Mesenchymal stem cell (in vitro differentiated cells and primary cell): Measurements from ENCODE around the gene GBP2.

Experiments used
- DNase-seq: peaks from one replicate; pipeline ENCODE4 v3.0.0-alpha.2; 2013
- H2AFZ ChIP-seq: one replicate; pipeline ENCODE4 v1.6.1; 2013; ENCODE audit warnings: low read depth, mild to moderate bottlenecking, control low read depth, inconsistent platforms, low read length, moderate library complexity
- H2AK5ac ChIP-seq: 2 replicates; pipeline ENCODE4 v1.6.1; 2013; ENCODE audit warnings: low read length, moderate library complexity, mild to moderate bottlenecking, inconsistent platforms; ENCODE audit not compliant: severe bottlenecking
- H2BK120ac ChIP-seq: one replicate; pipeline ENCODE4 v1.6.1; 2013; ENCODE audit warnings: low read depth, mild to moderate bottlenecking, inconsistent platforms, low read length, moderate library complexity
- H2BK12ac ChIP-seq, 2 experiments: one replicate each; pipeline ENCODE4 v1.6.1; 2013; ENCODE audit warnings: inconsistent platforms in 2 of 2, low read length in 2 of 2, mild to moderate bottlenecking in 2 of 2, moderate library complexity in 2 of 2, control low read depth in 1 of 2
- H2BK15ac ChIP-seq: one replicate; pipeline ENCODE4 v1.6.1; 2013; ENCODE audit warnings: mild to moderate bottlenecking, low read depth, inconsistent platforms; ENCODE audit not compliant: poor library complexity, severe bottlenecking
- H2BK5ac ChIP-seq: 2 replicates; pipeline ENCODE4 v1.6.1; 2013; ENCODE audit warnings: low read depth, mild to moderate bottlenecking, low read length, control low read depth, inconsistent platforms; ENCODE audit not compliant: poor library complexity, severe bottlenecking
- H3K14ac ChIP-seq, 2 experiments: one replicate each; pipeline ENCODE4 v1.6.1; 2013; ENCODE audit warnings: inconsistent platforms in 2 of 2, low read length in 2 of 2, control low read depth in 1 of 2, mild to moderate bottlenecking in 1 of 2, moderate library complexity in 1 of 2
- H3K18ac ChIP-seq, 2 experiments: one replicate each; pipeline ENCODE4 v1.6.1; 2013; ENCODE audit warnings: inconsistent platforms in 2 of 2, low read length in 2 of 2, control low read depth in 1 of 2, low read depth in 1 of 2, mild to moderate bottlenecking in 1 of 2
- H3K23ac ChIP-seq, 2 experiments: one replicate each; pipeline ENCODE4 v1.6.1; 2013; ENCODE audit warnings: inconsistent platforms in 2 of 2, low read length in 2 of 2, mild to moderate bottlenecking in 2 of 2, moderate library complexity in 2 of 2, control low read depth in 1 of 2
- H3K27ac ChIP-seq: 2 replicates; pipeline ENCODE4 v1.5.1; 2013; ENCODE audit warnings: mild to moderate bottlenecking, moderate library complexity, low read length, control low read depth, inconsistent platforms; ENCODE audit not compliant: poor library complexity, severe bottlenecking
- H3K27me3 ChIP-seq, 2 experiments: 2 replicates each; pipeline versions ENCODE4 v1.6.1 to v1.7.0; 2013; ENCODE audit warnings: low read length in 2 of 2, mild to moderate bottlenecking in 2 of 2, moderate library complexity in 2 of 2, control low read depth in 1 of 2, inconsistent platforms in 1 of 2; ENCODE audit not compliant: control insufficient read depth in 1 of 2, insufficient read depth in 1 of 2
- H3K36me3 ChIP-seq, 2 experiments: 2 replicates each; pipeline versions ENCODE4 v1.6.1 to v1.7.0; 2013; ENCODE audit warnings: low read length in 2 of 2, control low read depth in 1 of 2, inconsistent platforms in 1 of 2, low read depth in 1 of 2, mild to moderate bottlenecking in 1 of 2; ENCODE audit not compliant: insufficient read depth in 2 of 2, control insufficient read depth in 1 of 2
- H3K4ac ChIP-seq, 2 experiments: one replicate each; pipeline ENCODE4 v1.6.1; 2013; ENCODE audit warnings: inconsistent platforms in 2 of 2, low read length in 2 of 2, mild to moderate bottlenecking in 2 of 2, moderate library complexity in 2 of 2, control low read depth in 1 of 2, low read depth in 1 of 2
- H3K4me1 ChIP-seq: 2 replicates; pipeline ENCODE4 v1.6.1; 2013; ENCODE audit warnings: low read depth, low read length, control low read depth; ENCODE audit not compliant: control insufficient read depth, insufficient read depth
- H3K4me2 ChIP-seq: 2 replicates; pipeline ENCODE4 v1.6.1; 2013; ENCODE audit warnings: low read length, mild to moderate bottlenecking, inconsistent platforms; ENCODE audit not compliant: poor library complexity, severe bottlenecking
- H3K4me3 ChIP-seq, 2 experiments: 2 replicates each; pipeline versions ENCODE4 v1.5.1 to v1.7.0; 2013; ENCODE audit warnings: low read length in 2 of 2, mild to moderate bottlenecking in 2 of 2, control low read depth in 1 of 2, low read depth in 1 of 2; ENCODE audit not compliant: insufficient read depth in 1 of 2
- H3K79me1 ChIP-seq: replicated peaks from 2 replicates; pipeline ENCODE4 v1.6.1; 2013; ENCODE audit warnings: mild to moderate bottlenecking, control low read depth, low read length, inconsistent platforms; ENCODE audit not compliant: poor library complexity, severe bottlenecking
- H3K9ac ChIP-seq: 2 replicates; pipeline ENCODE4 v1.7.0; 2013; ENCODE audit warnings: mild to moderate bottlenecking, low read length, moderate library complexity
- H3K9me3 ChIP-seq: 2 replicates; pipeline ENCODE4 v1.7.0; 2013; ENCODE audit warnings: mild to moderate bottlenecking, low read length; ENCODE audit not compliant: control insufficient read depth
- H4K8ac ChIP-seq: one replicate; pipeline ENCODE4 v1.6.1; 2013; ENCODE audit warnings: inconsistent platforms, mild to moderate bottlenecking, low read length, moderate library complexity
- H4K91ac ChIP-seq: one replicate; pipeline ENCODE4 v1.6.1; 2013; ENCODE audit warnings: mild to moderate bottlenecking, low read length, inconsistent platforms
- WGBS: methylation state at CpG from one replicate; pipeline ENCODE4 v1.1.7; 2013; ENCODE audit warnings: mixed read lengths; 5-methylcytosine and 5-hydroxymethylcytosine counted together

The GBP2 gene

GRCh38 chr1:89069951-89070350 is 56.0 kb downstream of the GBP2 start:
- Histone ChIP-seq H3K14ac (no peak overlapping the region), H3K9ac (peak overlapping the region; percentile 86), H3K4me3 (peak overlapping the region in 1 of 2 experiments; percentile 71), H3K79me1 (no peaks in the 10 kb centered on the region), H3K4ac (no peak overlapping the region), H2BK120ac (no peak overlapping the region), H4K8ac (no peak overlapping the region), H3K23ac (no peak overlapping the region), H3K4me1 (no peaks in the 10 kb centered on the region), H3K36me3 (no peaks in the 10 kb centered on the region), H2AFZ (no peak overlapping the region), H3K9me3 (peaks cover 9% of the 10 kb centered on the region), H2BK5ac (no peak overlapping the region), H2BK12ac (no peak overlapping the region), H3K18ac (no peak overlapping the region), H4K91ac (no peak overlapping the region), H3K27ac (no peak overlapping the region), H3K27me3 (no peaks in the 10 kb centered on the region), H3K4me2 (no peak overlapping the region), H2BK15ac (no peak overlapping the region), H2AK5ac (no peak overlapping the region)
- DNase-seq = peak; percentile 22
- no CpG with 5 or more reads among the region's 2 CpGs for WGBS

- Histone ChIP-seq H3K14ac (no peak overlapping the region), H3K4me2 (no peak overlapping the region), H3K9ac (peak overlapping the region; percentile 86), H3K79me1 (no peaks in the 10 kb centered on the region), H2AK5ac (no peak overlapping the region), H2BK5ac (no peak overlapping the region), H3K23ac (no peak overlapping the region), H3K4me3 (no peak overlapping the region), H3K18ac (no peak overlapping the region), H3K9me3 (no peaks in the 10 kb centered on the region), H2AFZ (no peak overlapping the region), H3K4me1 (no peaks in the 10 kb centered on the region), H2BK120ac (no peak overlapping the region), H3K4ac (no peak overlapping the region), H3K27ac (no peak overlapping the region), H4K8ac (no peak overlapping the region), H2BK12ac (no peak overlapping the region), H3K27me3 (no peaks in the 10 kb centered on the region), H2BK15ac (no peak overlapping the region), H4K91ac (no peak overlapping the region), H3K36me3 (no peaks in the 10 kb centered on the region)
- peak; percentile 26 for DNase-seq
Observed at GRCh38 chr1:89068291-89068690, 57.6 kb downstream of the GBP2 start.

- Histone ChIP-seq H3K4me3 (peak within 1 kb of the TSS; percentile 22 to 80), H2BK120ac (no peak within 1 kb of the TSS), H3K27ac (peak within 1 kb of the TSS; percentile 75), H4K91ac (no peak within 1 kb of the TSS), H3K4me2 (peak within 1 kb of the TSS; percentile 38), H3K79me1 (peaks cover 2% of the 10 kb centered on the region), H3K9ac (peak within 1 kb of the TSS; percentile 94), H2BK12ac (peak within 1 kb of the TSS in 1 of 2 experiments; percentile 79), H3K9me3 (no peaks in the 10 kb centered on the region), H2BK15ac (no peak within 1 kb of the TSS), H2BK5ac (no peak within 1 kb of the TSS), H4K8ac (no peak within 1 kb of the TSS), H3K14ac (no peak within 1 kb of the TSS), H3K36me3 (peaks cover 0 to 8% of the 10 kb centered on the region in 2 experiments), H3K4ac (no peak within 1 kb of the TSS), H3K4me1 (peaks cover 3% of the 10 kb centered on the region), H3K27me3 (no peaks in the 10 kb centered on the region), H3K18ac (no peak within 1 kb of the TSS), H3K23ac (no peak within 1 kb of the TSS), H2AFZ (no peak within 1 kb of the TSS), H2AK5ac (no peak within 1 kb of the TSS)
- peak; percentile 91 for DNase-seq
- 80% methylated on average over 2 of the region's 4 CpGs for WGBS
Observed at GRCh38 chr1:89065079-89065868, 60.6 kb downstream of the GBP2 start, which contains the start of gene GBP1. GBP1 (minus strand) TSS chr1:89065208; CDS start chr1:89063234, 1,974 bp downstream.

GRCh38 chr1:89064632-89065031 is 61.3 kb downstream of the GBP2 start:
- no peak overlapping the region for H2BK5ac ChIP-seq
- no peak overlapping the region for H3K4ac ChIP-seq
- WGBS = 65% methylated on average over 3 of the region's 4 CpGs
- H3K4me3 ChIP-seq = peak overlapping the region; percentile 22 to 80
- no peaks in the 10 kb centered on the region for H3K27me3 ChIP-seq
- no peak overlapping the region for H4K91ac ChIP-seq
- H3K23ac ChIP-seq = no peak overlapping the region
- H3K27ac ChIP-seq = peak overlapping the region; percentile 67
- H2AK5ac ChIP-seq = no peak overlapping the region
- no peak overlapping the region for H4K8ac ChIP-seq
- no peak overlapping the region for H2BK12ac ChIP-seq
- H3K4me1 ChIP-seq = peaks cover 5% of the 10 kb centered on the region
- H2BK15ac ChIP-seq = no peak overlapping the region
- H3K9ac ChIP-seq = peak overlapping the region; percentile 94
- no peak overlapping the region for H3K18ac ChIP-seq
- peak overlapping the region; percentile 38 for H3K4me2 ChIP-seq
- no peaks in the 10 kb centered on the region for H3K9me3 ChIP-seq
- peaks cover 0 to 14% of the 10 kb centered on the region in 2 experiments for H3K36me3 ChIP-seq
- no peak for DNase-seq
- no peak overlapping the region for H2AFZ ChIP-seq
- H3K79me1 ChIP-seq = peaks cover 4% of the 10 kb centered on the region
- no peak overlapping the region for H3K14ac ChIP-seq
- H2BK120ac ChIP-seq = no peak overlapping the region
